Measurements from ENCODE around the gene ISG20L2. TPM values are rescaled to one million over a fixed set of nuclear protein-coding genes. Genes with fewer than 3 reads are reported as not detected.
A peak's percentile ranks its signal among the peaks of the same experiment; 100 is the strongest.

The ISG20L2 gene
- total RNA-seq, 1 experiment from 2014 or later = 41.7 TPM

DNA sequence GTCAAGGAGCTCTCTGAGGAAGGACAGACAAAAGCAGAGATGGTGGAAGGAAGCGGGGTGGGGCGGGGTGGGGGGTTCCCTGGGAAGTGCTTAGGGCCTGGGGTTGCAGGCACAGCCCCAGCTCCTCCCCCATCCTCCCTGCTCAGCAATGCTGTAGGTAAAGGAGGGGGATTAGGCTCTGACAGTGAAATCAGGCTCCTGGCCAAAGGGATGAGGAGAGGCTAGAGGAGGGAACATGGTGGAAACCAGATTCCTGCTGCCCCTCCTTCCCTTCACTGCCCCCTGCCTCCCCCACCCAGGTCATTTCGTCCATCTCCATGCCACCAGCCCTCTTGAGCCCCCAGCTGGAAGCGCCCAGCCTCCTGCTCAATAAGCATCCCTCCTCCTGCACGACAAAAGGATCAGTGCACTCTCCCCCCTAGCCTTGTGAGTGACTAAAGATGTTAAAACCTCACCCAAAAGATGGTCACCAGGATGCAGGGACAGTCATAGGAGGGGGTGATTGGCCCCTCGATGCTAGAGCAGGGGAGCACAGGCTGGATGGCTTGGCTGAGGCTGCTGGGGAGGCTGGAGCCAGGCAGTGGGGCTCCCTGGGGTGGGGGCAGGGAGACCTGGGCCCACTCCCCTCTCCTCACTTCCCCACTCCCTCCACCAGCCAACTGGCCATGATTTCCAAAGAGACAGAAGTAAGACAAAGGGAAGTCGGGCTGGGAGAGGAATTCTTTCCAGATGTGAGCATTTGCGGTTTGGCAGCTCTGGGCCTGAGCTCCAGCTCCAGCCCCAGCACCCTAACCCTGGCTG lies 20.9 kb downstream of the ISG20L2 start:
- DNase-seq (ENCODE audit: low read depth, low spot score) = no peak
- intact Hi-C loops (cut with micrococcal nuclease) = no loop called here
- H3K9ac ChIP-seq (ENCODE audit: low read length) = peak overlapping the region; percentile 80
- RAD21 ChIA-PET (ENCODE audit: low non-redundant PET in 1 of 2, low total read pairs in 2 of 2, uncharacterized antibody in 2 of 2, unreplicated experiment in 2 of 2) = interaction anchor here (0.9 to 3.5 kb wide), 5 partner anchors 16 to 19 kb away, joined by 3 to 45 read pairs (median 9); no protein-coding TSS in a partner anchor
- H3K27ac ChIP-seq (ENCODE audit: low read depth, low read length) = peak overlapping the region; percentile 66
- no peak for ATAC-seq
- no peak overlapping the region for H2AFZ ChIP-seq (ENCODE audit: low read depth, low read length, poor library complexity, severe bottlenecking)
- H3K4me3 ChIP-seq (replicated peaks in 1 of 2; ENCODE audit: low read depth in 1 of 2, low read length in 2 of 2) = no peak overlapping the region
- H3K4me2 ChIP-seq (ENCODE audit: low read length) = peak overlapping the region; percentile 85
- H3K36me3 ChIP-seq (ENCODE audit: control insufficient read depth in 1 of 2, insufficient read depth in 2 of 2, low read length in 2 of 2) = peaks cover 0 to 2% of the 10 kb centered on the region in 2 experiments; a peak in 1 of 4 replicates
- H3K4me1 ChIP-seq (ENCODE audit: control insufficient read depth in 1 of 2, insufficient read depth in 2 of 2, low read length in 2 of 2) = peaks cover 87 to 97% of the 10 kb centered on the region in 2 experiments
- H4K20me1 ChIP-seq (ENCODE audit: insufficient read depth) = no peaks in the 10 kb centered on the region
- no TSS peak for BruUV-seq (replicated peaks)
- CTCF ChIA-PET = interaction anchor here (0.9 to 14.7 kb wide), 7 partner anchors 9 to 153 kb away, joined by 3 to 310 read pairs (median 9); partner anchors contain the start of genes ISG20L2, METTL25B and NTRK1
- TF ChIP-seq RAD21 (IDR thresholded peaks at IDR 0.05; ENCODE audit: low read depth) (no peak), SRF (IDR thresholded peaks at IDR 0.05; ENCODE audit: low read depth) (no peak), ZNF274 (IDR thresholded peaks at IDR 0.05; ENCODE audit: low read depth, low read length) (no peak), EZH2phosphoT487 (IDR thresholded peaks at IDR 0.05; ENCODE audit: borderline replicate concordance) (no peak), CEBPB (IDR thresholded peaks at IDR 0.05; ENCODE audit: low read depth) (no peak), POLR2A (IDR thresholded peaks at IDR 0.05; ENCODE audit: borderline replicate concordance, extremely low read depth, insufficient read depth, insufficient read length) (no peak), YY1 (IDR thresholded peaks at IDR 0.05; ENCODE audit: extremely low read depth, insufficient replicate concordance, low read depth, low read length) (no peak), POLR2AphosphoS5 (IDR thresholded peaks at IDR 0.05; ENCODE audit: low read depth, low read length) (no peak)
- TF ChIP-seq, protein P1, sequence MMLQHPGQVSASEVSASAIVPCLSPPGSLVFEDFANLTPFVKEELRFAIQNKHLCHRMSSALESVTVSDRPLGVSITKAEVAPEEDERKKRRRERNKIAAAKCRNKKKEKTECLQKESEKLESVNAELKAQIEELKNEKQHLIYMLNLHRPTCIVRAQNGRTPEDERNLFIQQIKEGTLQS (IDR thresholded peaks at IDR 0.05) = no peak
- TF ChIP-seq, protein P2, sequence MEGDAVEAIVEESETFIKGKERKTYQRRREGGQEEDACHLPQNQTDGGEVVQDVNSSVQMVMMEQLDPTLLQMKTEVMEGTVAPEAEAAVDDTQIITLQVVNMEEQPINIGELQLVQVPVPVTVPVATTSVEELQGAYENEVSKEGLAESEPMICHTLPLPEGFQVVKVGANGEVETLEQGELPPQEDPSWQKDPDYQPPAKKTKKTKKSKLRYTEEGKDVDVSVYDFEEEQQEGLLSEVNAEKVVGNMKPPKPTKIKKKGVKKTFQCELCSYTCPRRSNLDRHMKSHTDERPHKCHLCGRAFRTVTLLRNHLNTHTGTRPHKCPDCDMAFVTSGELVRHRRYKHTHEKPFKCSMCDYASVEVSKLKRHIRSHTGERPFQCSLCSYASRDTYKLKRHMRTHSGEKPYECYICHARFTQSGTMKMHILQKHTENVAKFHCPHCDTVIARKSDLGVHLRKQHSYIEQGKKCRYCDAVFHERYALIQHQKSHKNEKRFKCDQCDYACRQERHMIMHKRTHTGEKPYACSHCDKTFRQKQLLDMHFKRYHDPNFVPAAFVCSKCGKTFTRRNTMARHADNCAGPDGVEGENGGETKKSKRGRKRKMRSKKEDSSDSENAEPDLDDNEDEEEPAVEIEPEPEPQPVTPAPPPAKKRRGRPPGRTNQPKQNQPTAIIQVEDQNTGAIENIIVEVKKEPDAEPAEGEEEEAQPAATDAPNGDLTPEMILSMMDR (IDR thresholded peaks at IDR 0.05 in 2 of 3, conservative IDR thresholded peaks at IDR 0.05 in 1 of 3; ENCODE audit: borderline replicate concordance in 1 of 3, insufficient read depth in 1 of 3, low read depth in 2 of 3, low read length in 2 of 3) = no peak
- TF ChIP-seq, protein P3, sequence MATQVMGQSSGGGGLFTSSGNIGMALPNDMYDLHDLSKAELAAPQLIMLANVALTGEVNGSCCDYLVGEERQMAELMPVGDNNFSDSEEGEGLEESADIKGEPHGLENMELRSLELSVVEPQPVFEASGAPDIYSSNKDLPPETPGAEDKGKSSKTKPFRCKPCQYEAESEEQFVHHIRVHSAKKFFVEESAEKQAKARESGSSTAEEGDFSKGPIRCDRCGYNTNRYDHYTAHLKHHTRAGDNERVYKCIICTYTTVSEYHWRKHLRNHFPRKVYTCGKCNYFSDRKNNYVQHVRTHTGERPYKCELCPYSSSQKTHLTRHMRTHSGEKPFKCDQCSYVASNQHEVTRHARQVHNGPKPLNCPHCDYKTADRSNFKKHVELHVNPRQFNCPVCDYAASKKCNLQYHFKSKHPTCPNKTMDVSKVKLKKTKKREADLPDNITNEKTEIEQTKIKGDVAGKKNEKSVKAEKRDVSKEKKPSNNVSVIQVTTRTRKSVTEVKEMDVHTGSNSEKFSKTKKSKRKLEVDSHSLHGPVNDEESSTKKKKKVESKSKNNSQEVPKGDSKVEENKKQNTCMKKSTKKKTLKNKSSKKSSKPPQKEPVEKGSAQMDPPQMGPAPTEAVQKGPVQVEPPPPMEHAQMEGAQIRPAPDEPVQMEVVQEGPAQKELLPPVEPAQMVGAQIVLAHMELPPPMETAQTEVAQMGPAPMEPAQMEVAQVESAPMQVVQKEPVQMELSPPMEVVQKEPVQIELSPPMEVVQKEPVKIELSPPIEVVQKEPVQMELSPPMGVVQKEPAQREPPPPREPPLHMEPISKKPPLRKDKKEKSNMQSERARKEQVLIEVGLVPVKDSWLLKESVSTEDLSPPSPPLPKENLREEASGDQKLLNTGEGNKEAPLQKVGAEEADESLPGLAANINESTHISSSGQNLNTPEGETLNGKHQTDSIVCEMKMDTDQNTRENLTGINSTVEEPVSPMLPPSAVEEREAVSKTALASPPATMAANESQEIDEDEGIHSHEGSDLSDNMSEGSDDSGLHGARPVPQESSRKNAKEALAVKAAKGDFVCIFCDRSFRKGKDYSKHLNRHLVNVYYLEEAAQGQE (IDR thresholded peaks at IDR 0.05; ENCODE audit: low read depth) = no peak
- TF ChIP-seq, protein P4, sequence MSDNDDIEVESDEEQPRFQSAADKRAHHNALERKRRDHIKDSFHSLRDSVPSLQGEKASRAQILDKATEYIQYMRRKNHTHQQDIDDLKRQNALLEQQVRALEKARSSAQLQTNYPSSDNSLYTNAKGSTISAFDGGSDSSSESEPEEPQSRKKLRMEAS (IDR thresholded peaks at IDR 0.05) = no peak
- no peaks in the 10 kb centered on the region for H3K9me2 ChIP-seq (ENCODE audit: insufficient read depth)
- no peaks in the 10 kb centered on the region for H3K9me3 ChIP-seq (ENCODE audit: control insufficient read depth in 1 of 2, insufficient read depth in 1 of 2, low read depth in 1 of 2, low read length in 2 of 2)
- POLR2A ChIA-PET = interaction anchor here (0.9 to 6.4 kb wide), 5 partner anchors 10 to 18 kb away, joined by 3 to 87 read pairs (median 5); no protein-coding TSS in a partner anchor
- H3K27me3 ChIP-seq (ENCODE audit: insufficient read depth, low read length) = no peaks in the 10 kb centered on the region
- peaks cover 23% of the 10 kb centered on the region for H3K79me2 ChIP-seq (ENCODE audit: insufficient read depth, low read length)

All from HCT116 (cell line).